ENCODE results near the gene KRTAP10-1.

DNA sequence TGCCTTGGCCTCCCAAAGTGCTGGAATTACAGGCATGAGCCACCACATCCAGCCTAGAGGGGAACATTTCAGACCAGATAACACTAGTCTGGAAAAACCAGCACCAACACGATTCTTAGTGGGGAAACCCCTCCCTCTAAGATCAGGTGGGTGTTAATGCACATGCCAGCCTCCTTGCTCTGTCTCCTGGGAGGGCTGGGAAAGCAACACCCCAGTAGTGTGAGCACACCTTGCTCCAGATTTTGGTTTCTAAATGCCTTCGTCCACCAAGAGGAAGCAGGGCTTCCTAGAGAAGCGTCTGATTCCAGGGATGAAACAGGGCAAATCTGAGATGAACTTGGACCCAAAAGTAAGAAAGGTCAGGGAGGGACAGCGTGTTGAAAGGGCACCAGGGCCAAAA, 31.3 kb upstream of the KRTAP10-1 start:
- TF ChIP-seq CTCF (conservative IDR thresholded peaks at IDR 0.05; ENCODE audit: low read depth, low read length) (no peak), EZH2 (IDR thresholded peaks at IDR 0.05; ENCODE audit: borderline replicate concordance, low read depth, low read length, poor library complexity, severe bottlenecking) (no peak)

Measured in A673 (cell line).